Activated T-helper 1 cell treated with anti-CD3 and anti-CD28 coated beads, Interleukin-12 subunit alpha, Interleukin-12 subunit beta, Interleukin-2, Interleukin-4 antibody, amounts not matched to agents 30 ng/mL and 10 ng/mL and 1 ng/mL, durations not matched to agents 14 hours and 24 hours and 36 hours (primary cell): ENCODE results near the gene CCNI. TPM values are rescaled to one million over a fixed set of nuclear protein-coding genes. Genes with fewer than 3 reads are reported as not detected.
A peak's percentile ranks its signal among the peaks of the same experiment; 100 is the strongest.

Source experiments
- DNase-seq: peaks from one replicate; pipeline ENCODE4 v3.0.0; 2021; ENCODE audit warnings: low spot score
- H3K27ac Mint-ChIP-seq: one replicate; pipeline ENCODE4 v1.8.0; 2021; ENCODE audit warnings: mild to moderate bottlenecking, mixed read lengths
- H3K27me3 Mint-ChIP-seq: one replicate; pipeline ENCODE4 v1.8.0; 2022; ENCODE audit warnings: mild to moderate bottlenecking, moderate library complexity, mixed read lengths; ENCODE audit not compliant: insufficient read depth
- H3K36me3 Mint-ChIP-seq: one replicate; pipeline ENCODE4 v1.8.0; 2021; ENCODE audit warnings: low read depth, mixed read lengths
- H3K4me1 Mint-ChIP-seq: one replicate; pipeline ENCODE4 v1.8.0; 2021; ENCODE audit warnings: low read depth, mixed read lengths
- H3K4me3 Mint-ChIP-seq: one replicate; pipeline ENCODE4 v1.8.0; 2021; ENCODE audit warnings: mild to moderate bottlenecking, moderate library complexity, mixed read lengths
- H3K9me3 Mint-ChIP-seq: one replicate; pipeline ENCODE4 v1.8.0; 2021; ENCODE audit warnings: mixed read lengths
- intact Hi-C: fragments of 100-400 bp; cut with micrococcal nuclease; formaldehyde crosslinking; loops from one replicate; pipeline ENCODE4 v1.15.1; 2024
- total RNA-seq: library from RNA; stranded (reverse); gene quantifications from 2 replicates; pipeline ENCODE4 v1.2.3, GENCODE V29; 2022

Gene CCNI, protein sequence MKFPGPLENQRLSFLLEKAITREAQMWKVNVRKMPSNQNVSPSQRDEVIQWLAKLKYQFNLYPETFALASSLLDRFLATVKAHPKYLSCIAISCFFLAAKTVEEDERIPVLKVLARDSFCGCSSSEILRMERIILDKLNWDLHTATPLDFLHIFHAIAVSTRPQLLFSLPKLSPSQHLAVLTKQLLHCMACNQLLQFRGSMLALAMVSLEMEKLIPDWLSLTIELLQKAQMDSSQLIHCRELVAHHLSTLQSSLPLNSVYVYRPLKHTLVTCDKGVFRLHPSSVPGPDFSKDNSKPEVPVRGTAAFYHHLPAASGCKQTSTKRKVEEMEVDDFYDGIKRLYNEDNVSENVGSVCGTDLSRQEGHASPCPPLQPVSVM
- 236 and 253 TPM in 2 replicates for total RNA-seq

DNA sequence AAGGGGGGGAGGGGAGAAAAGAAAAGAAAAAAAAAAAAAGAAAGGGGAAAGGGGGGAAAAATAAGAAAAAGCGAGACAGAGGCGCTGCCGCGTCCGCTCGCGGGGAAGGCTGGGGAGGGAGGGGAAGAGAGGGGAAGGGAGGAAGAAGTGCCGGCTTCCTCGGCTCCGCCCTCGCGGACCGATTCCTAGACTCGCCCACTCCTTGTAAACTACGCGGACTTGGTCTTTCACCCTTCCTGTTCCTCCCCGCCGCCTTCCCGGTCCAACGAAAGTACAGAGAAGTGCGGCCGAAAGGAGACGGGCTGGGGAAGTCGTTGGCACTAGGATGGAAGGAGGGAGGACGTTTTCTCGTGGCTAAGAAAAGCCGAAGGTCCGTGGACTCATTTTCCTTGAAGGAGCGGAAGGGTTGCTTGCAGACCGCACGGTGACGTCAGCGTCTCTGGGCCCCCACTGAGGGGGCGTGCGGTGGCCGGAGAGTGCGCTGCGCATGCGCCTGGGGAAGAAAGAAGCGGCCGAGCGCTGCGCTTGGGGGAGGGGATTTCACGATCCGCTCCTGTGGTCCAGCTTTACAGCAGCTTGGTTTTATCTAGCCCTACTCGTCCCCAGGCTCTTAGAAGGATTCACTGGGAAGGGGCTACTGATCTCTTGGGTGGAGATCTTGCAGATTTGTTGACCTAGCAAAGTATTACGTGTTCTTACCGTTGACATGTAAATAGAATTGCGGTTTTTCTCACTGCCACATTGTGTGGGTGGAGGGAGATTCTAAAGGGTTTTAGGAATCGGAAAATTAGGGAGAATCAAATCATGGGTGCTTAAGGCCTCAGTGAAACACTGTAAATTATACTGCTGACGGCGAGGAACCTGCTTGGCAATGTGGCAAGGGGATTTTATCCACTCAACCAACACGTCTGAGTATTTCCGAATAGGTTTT lies at the start of gene CCNI:
Gene CCNI (minus strand): TSS at position 121 of the 931 bp plus-strand sequence. CDS start 9,627 bp downstream, outside the sequence.
- Mint-ChIP-seq H3K27ac (peak within 1 kb of the TSS; percentile 100), H3K27me3 (peaks cover 4% of the 10 kb centered on the region), H3K4me1 (peaks cover 42% of the 10 kb centered on the region), H3K9me3 (no peaks in the 10 kb centered on the region), H3K36me3 (peaks cover 6% of the 10 kb centered on the region), H3K4me3 (peak within 1 kb of the TSS; percentile 96)
- intact Hi-C loops: loop anchor here (1.0 to 10.0 kb wide), 14 partner anchors 19 to 1699 kb away; partner anchors contain the start of genes NUP54 and SEPTIN11
- DNase-seq: peak; percentile 91

DNA sequence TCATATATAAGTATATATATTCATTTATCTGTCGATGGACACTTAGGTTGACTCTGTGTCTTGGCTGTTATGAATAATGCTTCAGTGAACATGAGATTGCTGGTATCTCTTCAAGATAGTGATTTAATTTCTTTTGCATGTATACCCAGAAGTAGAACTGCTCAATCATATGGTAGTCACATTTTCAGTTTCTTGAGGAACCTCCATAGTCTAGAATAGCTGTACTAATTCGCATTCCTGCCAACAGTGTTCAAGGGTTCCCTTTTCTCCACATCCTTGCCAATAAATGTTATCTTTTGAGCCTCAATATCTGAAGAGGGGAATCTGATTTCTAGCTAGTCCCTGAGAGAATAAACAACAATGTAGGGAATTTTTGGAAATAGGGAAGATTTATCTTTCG lies 48.8 kb upstream of the CCNI start:
- Mint-ChIP-seq H3K4me1 (no peaks in the 10 kb centered on the region), H3K27ac (no peak overlapping the region), H3K27me3 (peaks cover 17% of the 10 kb centered on the region), H3K36me3 (no peaks in the 10 kb centered on the region), H3K4me3 (no peak overlapping the region), H3K9me3 (no peaks in the 10 kb centered on the region)
- no peak for DNase-seq
- intact Hi-C loops: no loop called here

DNA sequence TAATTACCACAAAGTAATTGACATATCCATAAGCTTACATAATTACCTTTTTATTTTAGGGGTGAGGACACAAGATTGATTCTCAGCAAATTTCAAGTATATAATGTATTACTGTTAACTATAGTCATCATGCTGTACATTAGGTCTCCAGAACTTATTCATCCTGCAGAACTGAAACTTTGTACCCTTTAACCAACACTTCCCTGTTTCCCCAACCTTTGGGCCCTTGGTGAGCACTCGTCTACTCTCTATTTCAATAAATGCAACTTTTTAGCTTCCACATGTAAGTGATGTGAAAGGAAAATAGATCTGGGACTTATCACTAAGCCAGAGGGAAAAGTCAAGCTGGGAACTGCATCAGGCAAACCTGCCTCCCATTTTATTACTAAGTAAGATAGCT lies 47.6 kb upstream of the CCNI start:
- no peaks in the 10 kb centered on the region for H3K4me1 Mint-ChIP-seq
- H3K36me3 Mint-ChIP-seq: no peaks in the 10 kb centered on the region
- DNase-seq: no peak
- H3K4me3 Mint-ChIP-seq: no peak overlapping the region
- H3K9me3 Mint-ChIP-seq: no peaks in the 10 kb centered on the region
- H3K27ac Mint-ChIP-seq: no peak overlapping the region
- peaks cover 27% of the 10 kb centered on the region for H3K27me3 Mint-ChIP-seq
- intact Hi-C loops: no loop called here

DNA sequence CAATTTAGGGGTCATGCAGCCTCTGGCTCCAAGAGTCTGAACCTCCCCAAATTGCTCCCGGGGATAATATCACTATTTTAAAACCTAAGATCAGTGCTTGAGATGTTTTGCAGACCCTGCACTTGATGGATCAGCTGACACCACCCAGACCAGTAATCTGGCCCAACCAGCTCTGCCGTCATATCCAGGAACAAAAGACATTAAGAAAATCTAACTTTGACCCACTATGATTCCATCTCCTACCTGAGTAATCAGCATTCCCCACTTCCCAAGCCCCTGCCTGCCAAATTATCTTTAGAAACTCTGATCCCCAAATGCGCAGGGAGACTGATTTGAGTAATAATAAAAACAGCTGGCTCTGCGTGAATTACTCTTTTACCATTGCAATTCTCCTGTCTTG lies 46.9 kb upstream of the CCNI start:
- H3K27ac Mint-ChIP-seq: peak overlapping the region; percentile 44
- no peaks in the 10 kb centered on the region for H3K4me1 Mint-ChIP-seq
- no peaks in the 10 kb centered on the region for H3K9me3 Mint-ChIP-seq
- H3K4me3 Mint-ChIP-seq: no peak overlapping the region
- H3K36me3 Mint-ChIP-seq: no peaks in the 10 kb centered on the region
- intact Hi-C loops: no loop called here
- H3K27me3 Mint-ChIP-seq: peaks cover 29% of the 10 kb centered on the region
- DNase-seq: no peak

DNA sequence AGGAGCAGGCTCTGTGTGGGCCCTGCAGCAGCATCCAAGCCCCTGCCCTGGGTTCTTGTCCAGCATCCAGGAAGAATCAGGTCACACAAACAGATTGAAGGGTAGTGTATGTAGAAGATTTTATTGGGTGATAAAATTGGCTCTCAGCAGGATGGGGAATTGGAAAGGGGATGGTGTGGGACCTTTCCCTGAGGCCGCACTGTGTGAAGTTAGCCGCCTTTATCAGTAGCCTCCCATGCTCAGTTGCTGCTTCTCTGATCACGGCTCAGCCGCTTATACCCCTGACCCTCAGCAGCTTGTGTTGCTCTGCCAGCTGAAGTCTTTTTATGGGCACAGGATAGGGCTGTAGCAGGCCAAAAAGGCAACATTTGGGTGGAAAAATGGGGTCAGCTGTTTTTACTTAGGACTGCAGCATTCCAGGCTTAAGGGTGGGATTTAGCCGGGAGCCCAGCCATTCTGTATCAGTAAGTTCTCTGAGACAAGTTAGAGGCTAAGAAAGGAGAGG lies 46.0 kb upstream of the CCNI start:
- Mint-ChIP-seq H3K27me3 (peaks cover 33% of the 10 kb centered on the region), H3K4me3 (no peak overlapping the region), H3K27ac (no peak overlapping the region), H3K36me3 (no peaks in the 10 kb centered on the region), H3K9me3 (no peaks in the 10 kb centered on the region), H3K4me1 (no peaks in the 10 kb centered on the region)
- DNase-seq: no peak
- intact Hi-C loops: no loop called here

DNA sequence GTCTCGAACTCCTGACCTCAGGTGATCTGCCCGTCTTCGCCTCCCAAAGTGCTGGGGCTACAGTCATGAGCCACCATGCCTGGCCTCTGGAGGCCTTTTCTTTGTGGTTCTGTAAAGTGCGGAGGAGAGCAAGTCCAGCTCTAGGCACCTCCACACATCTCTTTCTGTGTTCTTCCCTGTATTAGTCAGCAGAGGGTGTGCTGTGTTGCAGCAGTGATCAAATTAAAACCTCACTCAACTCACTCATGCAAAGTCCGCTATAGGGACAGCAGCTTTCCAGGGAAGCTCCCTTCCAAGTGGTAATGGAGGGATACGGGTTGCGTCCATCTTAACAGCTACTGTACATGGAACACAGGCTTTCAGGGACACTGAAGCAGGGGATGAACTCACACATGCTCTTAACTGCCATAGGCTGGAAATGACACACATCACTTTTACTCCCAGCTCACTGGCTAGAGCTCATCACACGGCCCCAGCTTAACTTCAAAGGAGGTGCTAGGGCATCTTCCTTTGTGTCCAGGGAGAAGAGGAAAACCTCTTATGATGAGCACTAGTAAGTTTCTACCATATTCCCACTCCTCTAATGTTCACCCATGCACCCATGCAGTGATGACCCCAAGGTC lies 45.2 kb upstream of the CCNI start:
- Mint-ChIP-seq H3K27ac (no peak overlapping the region), H3K9me3 (no peaks in the 10 kb centered on the region), H3K4me3 (no peak overlapping the region), H3K4me1 (no peaks in the 10 kb centered on the region), H3K36me3 (no peaks in the 10 kb centered on the region), H3K27me3 (peaks cover 34% of the 10 kb centered on the region)
- intact Hi-C loops: no loop called here
- DNase-seq: no peak

DNA sequence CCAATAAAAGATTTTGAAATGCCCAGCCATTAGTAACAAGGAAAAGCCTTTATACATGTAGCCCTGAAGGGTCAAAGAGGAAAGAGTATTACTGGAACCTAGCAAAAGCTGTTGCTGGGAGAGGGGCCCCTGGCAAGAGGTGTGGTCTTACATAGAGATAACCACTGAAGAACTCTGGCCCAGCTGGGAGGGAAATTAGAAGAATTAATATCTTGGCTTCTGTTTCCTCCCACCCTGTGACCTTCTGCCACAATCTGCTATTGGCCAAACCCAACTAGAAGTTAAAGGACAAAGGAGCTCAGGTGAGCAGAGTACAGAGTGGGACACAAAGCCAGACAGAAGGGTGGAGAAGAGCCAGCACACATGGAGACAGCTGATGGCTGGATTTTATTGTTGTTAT lies 41.9 kb upstream of the CCNI start:
- DNase-seq: no peak
- Mint-ChIP-seq H3K4me3 (no peak overlapping the region), H3K9me3 (no peaks in the 10 kb centered on the region), H3K36me3 (no peaks in the 10 kb centered on the region), H3K4me1 (no peaks in the 10 kb centered on the region), H3K27me3 (peaks cover 25% of the 10 kb centered on the region), H3K27ac (no peak overlapping the region)
- intact Hi-C loops: no loop called here

DNA sequence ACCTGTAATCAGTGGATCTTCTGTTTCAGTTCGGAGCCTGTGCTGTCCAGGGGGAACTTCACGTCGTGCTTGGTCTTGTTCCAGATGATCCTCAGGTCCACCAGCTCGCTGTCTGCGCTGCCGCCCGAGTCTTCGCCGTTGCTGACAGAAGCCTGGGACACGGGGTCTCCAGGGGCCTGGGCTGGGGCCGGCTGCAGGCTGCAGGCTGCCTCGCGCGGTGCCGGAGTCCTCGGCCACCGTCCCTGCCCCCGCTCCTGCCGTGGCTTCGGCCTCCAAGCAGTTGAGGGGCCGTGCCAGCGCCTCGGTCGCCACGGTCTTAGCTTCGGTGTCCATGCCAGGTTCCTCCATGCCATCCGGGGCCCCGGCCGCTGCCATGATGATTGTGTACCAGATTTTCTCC lies 37.3 kb upstream of the CCNI start:
- Mint-ChIP-seq H3K27ac (no peak overlapping the region), H3K36me3 (no peaks in the 10 kb centered on the region), H3K9me3 (no peaks in the 10 kb centered on the region), H3K27me3 (peaks cover 12% of the 10 kb centered on the region), H3K4me3 (no peak overlapping the region), H3K4me1 (no peaks in the 10 kb centered on the region)
- DNase-seq: no peak
- intact Hi-C loops: no loop called here

DNA sequence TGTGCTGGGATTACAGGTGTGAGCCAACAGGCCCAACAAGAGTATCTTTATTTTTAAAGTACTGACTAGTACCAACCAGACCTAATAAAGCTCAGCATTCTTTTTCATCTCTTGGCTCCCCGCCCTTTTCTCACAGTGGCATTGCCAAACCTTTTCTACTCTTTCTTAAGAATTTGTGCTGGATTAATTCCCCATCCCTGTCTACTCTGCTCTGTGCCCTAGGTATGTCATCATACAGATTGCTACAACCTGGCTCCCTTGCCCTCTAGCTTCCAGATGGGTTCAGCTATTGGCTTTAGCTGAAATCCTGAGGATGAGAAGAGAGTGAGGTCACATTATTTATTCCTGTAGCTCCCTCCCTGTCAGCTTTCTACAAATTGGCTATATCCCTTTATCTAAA lies 34.9 kb upstream of the CCNI start:
- H3K4me1 Mint-ChIP-seq: no peaks in the 10 kb centered on the region
- no peak for DNase-seq
- H3K36me3 Mint-ChIP-seq: no peaks in the 10 kb centered on the region
- intact Hi-C loops: no loop called here
- no peak overlapping the region for H3K27ac Mint-ChIP-seq
- no peak overlapping the region for H3K4me3 Mint-ChIP-seq
- peaks cover 9% of the 10 kb centered on the region for H3K27me3 Mint-ChIP-seq
- no peaks in the 10 kb centered on the region for H3K9me3 Mint-ChIP-seq

DNA sequence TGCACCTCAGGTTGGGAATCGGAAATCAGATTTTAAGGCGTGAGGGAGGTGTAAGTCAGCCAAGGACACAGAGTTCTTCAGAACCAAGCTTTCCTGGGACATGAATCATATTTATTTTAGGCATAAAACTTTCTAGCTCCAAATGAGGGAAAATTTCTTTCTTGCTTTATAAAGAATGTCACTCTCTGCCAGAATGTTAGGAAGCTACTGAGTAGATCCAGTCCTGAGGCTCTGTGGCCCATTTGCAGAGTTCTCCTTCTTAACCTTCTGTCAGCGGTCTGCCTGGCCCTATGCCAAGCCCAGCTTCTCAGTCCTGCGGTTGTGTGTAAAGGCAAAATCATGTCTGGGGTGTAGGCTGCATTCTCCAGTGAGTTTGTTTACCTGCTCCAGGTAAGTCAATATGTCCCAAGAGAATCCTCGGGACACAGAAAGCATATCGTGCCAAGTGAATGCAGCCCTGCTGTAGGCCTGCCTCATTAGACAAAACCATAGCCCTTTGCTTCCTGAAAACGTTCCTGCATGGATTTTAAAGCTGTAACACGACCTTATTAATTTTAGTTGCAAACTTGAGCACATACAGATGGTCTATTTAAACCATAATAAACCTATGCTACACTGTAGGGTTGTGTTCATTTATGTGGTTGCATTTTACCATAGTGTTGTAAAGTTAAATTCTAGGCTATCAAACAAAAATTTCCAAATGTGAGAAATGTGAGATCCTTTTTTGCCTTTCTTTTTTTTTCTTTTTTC lies 29.2 kb upstream of the CCNI start:
- Mint-ChIP-seq H3K4me1 (peaks cover 9% of the 10 kb centered on the region), H3K36me3 (no peaks in the 10 kb centered on the region), H3K27ac (no peak overlapping the region), H3K27me3 (peaks cover 8% of the 10 kb centered on the region), H3K9me3 (no peaks in the 10 kb centered on the region), H3K4me3 (no peak overlapping the region)
- no peak for DNase-seq
- intact Hi-C loops: no loop called here

DNA sequence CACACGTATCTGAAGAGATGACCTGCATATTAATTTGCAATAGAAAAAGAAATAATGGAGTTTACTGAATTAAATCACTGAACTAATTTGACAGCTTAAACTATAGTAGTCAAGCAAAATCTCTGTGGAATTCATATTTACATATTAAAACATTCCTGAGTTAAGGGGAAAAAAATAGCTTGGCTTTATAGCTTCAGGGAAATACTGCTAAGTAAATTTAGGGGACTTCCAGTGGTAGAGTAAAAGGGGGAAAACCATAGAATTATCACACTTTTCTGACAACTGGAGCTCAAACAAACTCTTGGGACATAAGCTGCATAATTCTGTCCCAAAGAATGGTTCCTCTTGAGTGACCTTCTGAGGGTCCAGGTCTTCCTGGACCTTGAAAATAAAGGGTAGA lies 28.6 kb upstream of the CCNI start:
- H3K27ac Mint-ChIP-seq: no peak overlapping the region
- no peaks in the 10 kb centered on the region for H3K36me3 Mint-ChIP-seq
- peaks cover 10% of the 10 kb centered on the region for H3K4me1 Mint-ChIP-seq
- peaks cover 8% of the 10 kb centered on the region for H3K27me3 Mint-ChIP-seq
- no peaks in the 10 kb centered on the region for H3K9me3 Mint-ChIP-seq
- DNase-seq: no peak
- H3K4me3 Mint-ChIP-seq: no peak overlapping the region
- intact Hi-C loops: no loop called here

DNA sequence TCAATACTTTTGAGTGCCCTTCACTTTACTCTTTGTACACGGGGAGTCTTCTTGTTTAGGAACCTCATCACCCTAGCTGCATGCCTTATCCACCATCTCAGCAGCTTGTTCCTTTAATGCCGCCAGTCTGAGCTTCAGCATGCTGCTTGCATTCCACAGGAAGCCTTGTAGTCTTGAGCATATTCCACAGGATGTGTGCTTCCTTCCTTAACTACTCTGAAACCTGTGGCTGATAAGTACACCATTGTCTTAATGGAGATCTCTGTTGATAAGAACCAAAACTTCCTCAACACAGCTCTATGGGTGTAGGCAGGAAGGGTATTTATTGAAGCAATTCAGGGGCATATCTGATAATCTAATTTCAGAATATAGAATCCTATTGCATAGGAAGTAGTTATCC lies 24.4 kb upstream of the CCNI start:
- H3K27me3 Mint-ChIP-seq: peaks cover 4% of the 10 kb centered on the region
- peaks cover 15% of the 10 kb centered on the region for H3K4me1 Mint-ChIP-seq
- H3K9me3 Mint-ChIP-seq: no peaks in the 10 kb centered on the region
- no peak for DNase-seq
- H3K36me3 Mint-ChIP-seq: no peaks in the 10 kb centered on the region
- H3K4me3 Mint-ChIP-seq: no peak overlapping the region
- H3K27ac Mint-ChIP-seq: no peak overlapping the region
- intact Hi-C loops: no loop called here
